T-helper 9 cell (primary cell): ENCODE measurements around the gene CLIC6.

Experiments used
- DNase-seq: peaks from one replicate; pipeline ENCODE4 v3.0.0-alpha.2; 2020
- total RNA-seq, 2 donors: gene quantifications; one replicate each; lab custom pipeline; 2026; lab: John Stamatoyannopoulos, UW

Gene CLIC6
- 0 to 0.35 reads per million in 2 donors for total RNA-seq

- no peak for DNase-seq
Observed at GRCh38 chr21:34668803-34669148, at the start of gene CLIC6. Gene CLIC6 (plus strand): TSS chr21:34668994. CDS start chr21:34669389, 395 bp downstream.

GRCh38 chr21:34619841-34620665 lies 48.7 kb upstream of the CLIC6 start:
- DNase-seq: no peak

DNA sequence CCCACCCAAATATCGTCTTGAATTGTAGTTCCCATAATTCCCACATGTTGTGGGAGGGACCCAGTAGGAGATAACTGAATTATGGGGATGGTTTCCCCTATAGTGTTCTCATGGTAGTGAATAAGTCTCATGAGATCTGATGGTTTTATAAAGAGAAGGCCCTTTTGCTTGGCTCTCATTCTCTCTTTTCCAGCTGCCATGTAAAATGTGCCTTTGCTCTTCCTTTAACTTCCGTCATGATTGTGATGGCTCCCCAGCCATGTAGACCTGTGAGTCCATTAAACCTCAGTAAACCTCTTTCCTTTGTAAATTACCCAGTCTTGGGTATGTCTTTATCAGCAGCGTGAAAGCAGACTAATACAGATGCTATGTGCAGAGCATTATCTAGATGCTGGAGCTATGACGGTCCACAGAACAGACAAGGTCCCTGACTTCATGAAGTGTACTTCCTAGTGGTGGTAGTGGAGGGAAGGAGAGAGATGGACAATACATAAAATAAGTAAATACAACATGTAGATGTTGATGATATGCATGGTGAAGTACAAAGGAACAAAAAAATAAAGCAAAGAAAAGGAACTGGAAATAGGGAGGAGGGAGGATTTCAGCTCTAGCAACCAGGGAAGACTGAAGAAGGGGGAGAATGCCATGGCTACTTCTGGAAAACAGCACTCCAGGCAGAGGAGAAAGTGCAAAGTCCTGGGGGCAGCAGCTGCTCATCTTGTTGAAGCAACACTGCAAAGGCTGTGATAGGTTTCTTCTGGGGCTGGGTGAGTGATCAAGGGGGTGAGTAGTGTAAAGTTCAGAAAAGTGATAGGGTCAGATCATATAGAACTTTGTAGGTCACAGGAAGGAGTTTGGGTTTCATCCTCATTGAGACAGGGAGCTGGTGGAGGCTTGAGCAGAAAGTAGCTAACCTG lies 47.1 kb upstream of the CLIC6 start:
- DNase-seq: no peak

- DNase-seq: no peak
Observed at GRCh38 chr21:34623516-34623915, 45.3 kb upstream of the CLIC6 start.

DNA sequence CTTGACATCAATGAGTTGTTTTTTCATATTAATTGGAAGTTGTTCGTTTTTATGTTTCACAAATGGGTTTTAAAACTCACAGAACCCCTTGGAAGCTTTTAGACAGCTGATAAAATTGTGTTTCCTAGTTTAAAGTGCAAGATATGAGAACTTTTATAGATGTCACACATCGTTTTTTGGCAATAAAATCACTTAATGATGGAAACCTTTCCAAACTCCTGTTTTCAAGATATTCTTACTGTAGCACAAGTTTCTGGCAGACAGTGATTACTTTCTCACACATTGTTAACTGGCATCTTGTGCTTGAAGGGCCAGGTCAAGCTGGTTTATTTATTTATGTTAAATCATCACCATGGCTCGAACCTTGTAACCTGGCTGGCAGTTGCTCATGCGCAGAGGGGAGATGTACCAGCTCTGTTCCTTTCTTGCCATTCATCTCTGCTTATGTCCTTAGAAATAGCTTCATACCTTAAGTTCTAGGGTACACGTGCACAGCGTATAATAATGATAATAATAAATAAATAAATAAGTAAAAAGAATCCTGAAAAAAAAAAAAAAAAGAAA lies 43.7 kb upstream of the CLIC6 start:
- DNase-seq: no peak

DNA sequence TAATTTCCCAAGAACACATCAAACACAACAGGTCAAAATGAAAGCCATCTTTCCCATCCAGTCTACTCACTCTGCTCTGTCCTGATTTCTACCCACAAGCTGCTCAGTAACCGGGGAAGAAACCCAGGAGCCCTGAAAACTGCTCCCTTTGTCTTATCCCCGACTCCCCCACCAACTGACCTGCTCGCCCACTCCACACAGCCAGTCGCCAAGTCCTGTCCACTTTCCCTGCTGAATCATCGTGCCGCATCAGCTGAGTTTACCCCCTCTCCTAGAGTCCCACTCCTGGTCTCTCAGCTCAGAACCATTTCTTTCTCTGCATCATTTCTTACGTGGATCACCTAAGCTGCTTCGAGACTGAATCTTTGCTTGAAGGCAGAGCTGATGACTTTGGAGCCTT lies 42.7 kb upstream of the CLIC6 start:
- no peak for DNase-seq

DNA sequence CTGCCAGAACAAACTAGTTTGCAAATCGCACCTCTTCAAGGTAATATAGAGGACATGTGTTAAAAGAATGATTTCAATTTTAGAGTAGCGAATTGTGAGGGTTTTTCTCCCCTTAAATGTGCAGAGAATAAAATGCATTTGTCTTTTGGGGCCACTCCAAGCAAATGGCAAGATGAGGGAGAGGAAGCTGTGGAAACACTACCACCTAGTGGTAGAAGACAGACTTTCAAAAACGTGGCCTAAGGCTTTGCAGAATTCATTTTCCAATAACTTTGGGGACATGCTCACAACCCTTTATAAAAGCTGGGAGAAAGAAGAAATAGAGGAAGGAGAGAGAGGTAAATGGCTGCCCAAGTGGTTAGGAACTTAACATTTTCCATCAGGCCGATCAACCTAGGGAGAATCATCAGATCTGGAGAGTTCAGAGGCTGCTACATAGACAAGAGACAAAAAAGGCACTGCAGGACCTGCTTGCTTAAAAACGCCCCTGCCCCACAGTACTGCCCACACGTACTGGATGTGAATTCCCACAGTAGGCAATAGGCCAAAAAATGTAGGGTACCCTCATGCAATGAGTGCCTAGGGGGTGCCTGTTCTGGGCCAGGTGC lies 38.2 kb upstream of the CLIC6 start:
- DNase-seq: no peak

GRCh38 chr21:34632498-34632897 lies 36.3 kb upstream of the CLIC6 start:
- no peak for DNase-seq

GRCh38 chr21:34635307-34635706 lies 33.5 kb upstream of the CLIC6 start:
- no peak for DNase-seq

DNA sequence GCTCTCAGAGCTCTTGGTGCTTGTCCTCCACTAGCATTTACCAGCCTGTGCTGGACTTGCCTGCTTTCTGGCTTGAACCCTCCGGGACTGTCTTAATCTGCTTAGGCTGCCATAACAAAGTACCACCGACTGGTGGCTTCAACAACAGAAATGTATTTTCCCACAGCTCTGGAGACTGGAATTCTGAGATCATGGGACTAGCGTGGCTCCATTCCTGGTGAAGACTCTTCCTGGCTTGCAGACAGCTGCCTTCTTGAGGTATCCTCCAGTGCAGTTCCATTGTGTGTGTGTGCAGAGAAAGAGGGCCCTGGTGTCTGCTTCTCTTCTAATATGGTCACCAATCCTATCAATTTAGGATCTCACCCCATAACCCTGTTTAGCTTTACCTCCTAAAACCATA lies 31.8 kb upstream of the CLIC6 start:
- no peak for DNase-seq

DNA sequence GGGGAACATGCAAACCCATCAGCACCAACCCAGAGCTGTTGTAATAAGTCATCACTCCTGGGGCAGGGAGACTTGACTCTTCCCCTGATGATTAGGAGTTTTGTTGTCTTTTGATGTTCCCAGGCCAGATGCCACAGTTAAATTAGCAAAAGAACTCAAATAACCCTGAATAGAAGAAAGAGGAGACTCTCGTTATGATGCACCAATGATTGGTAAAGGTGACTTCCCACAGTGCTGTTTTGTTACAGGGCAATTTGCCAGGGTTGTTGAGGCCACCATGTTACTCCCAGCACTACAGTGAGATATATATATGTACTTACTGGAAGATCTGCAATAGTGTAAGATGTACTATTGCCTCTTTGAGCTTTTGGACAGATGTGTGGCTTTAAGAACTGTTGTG lies 29.5 kb upstream of the CLIC6 start:
- DNase-seq: no peak

GRCh38 chr21:34639882-34640788 lies 28.7 kb upstream of the CLIC6 start:
- no peak for DNase-seq

GRCh38 chr21:34640858-34641257 lies 27.9 kb upstream of the CLIC6 start:
- DNase-seq: no peak

GRCh38 chr21:34642211-34643075 lies 26.4 kb upstream of the CLIC6 start:
- DNase-seq: no peak

- no peak for DNase-seq
Observed at GRCh38 chr21:34644825-34645224, 24.0 kb upstream of the CLIC6 start.

DNA sequence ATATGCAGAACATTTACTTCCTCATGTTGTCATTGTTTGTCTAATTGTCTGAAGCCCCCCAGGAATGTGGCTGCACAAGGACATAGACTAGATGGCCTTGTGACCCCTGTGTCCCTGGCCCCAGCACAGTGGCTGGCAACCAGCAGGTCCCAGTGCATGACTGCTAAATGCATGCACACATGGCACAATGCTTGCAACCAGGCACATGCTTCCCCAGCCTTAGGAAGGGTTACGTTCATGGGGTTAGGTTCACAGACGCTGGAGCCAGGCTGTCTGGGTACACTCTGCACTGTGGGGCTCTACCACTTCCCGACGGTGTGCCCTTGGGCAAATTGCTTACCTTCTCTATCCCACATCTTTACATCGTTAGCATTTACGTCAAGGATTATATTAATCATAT lies 21.2 kb upstream of the CLIC6 start:
- DNase-seq: no peak

GRCh38 chr21:34648739-34649297 lies 20.0 kb upstream of the CLIC6 start:
- DNase-seq: no peak

- DNase-seq: no peak
Observed at GRCh38 chr21:34649400-34649799, 19.4 kb upstream of the CLIC6 start.

GRCh38 chr21:34650861-34651431 lies 17.8 kb upstream of the CLIC6 start:
- no peak for DNase-seq

- no peak for DNase-seq
Observed at GRCh38 chr21:34651642-34652041, 17.2 kb upstream of the CLIC6 start.
